ENCODE data around the gene TESK2.
A peak's percentile ranks its signal among the peaks of the same experiment; 100 is the strongest.
"Not testable (repeated sequence)": the region's sequence is repeated elsewhere in the genome, so short reads cannot be mapped to it uniquely, and the experiment has no call there.

TESK2 gene

GRCh38 chr1:45508295-45509151 is 17.6 kb upstream of the TESK2 start:
- DNase-seq = no peak

DNA sequence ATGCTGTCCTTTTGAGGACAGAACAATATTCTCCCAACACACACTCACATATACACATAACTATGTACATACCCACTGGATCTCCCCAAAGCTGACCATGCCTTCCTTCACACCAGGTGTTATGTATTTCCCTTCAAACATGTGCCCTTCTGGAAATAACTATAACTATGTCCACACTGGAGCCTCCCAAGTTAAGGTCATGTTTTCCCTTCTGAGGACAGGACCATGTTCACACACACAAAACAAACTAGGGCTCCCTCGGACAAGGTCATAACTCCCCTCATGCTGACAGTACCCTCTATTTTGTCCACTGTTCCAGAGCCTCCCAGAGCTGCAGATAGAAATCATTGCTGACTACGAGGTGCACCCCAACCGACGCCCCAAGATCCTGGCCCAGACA is 16.9 kb upstream of the TESK2 start:
- DNase-seq = no peak

DNA sequence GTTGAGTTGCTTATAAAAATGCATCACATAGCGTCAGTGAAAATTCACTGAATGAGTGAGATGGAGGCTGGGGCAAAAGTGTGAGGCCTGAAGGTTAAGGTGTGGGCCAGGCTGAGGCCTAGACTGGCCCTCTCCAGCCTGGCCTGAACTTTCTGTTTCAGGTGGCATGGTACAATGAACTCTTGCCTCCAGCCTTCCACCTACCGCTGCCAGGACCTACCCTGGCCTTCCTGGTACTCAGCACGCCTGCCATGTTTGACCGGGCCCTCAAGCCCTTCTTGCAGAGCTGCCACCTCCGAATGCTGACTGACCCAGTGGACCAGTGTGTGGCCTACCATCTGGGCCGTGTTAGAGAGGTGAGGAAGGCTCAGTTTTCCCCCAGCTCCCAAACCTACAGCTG is 16.2 kb upstream of the TESK2 start:
- DNase-seq = no peak

- DNase-seq = no peak
Observed at GRCh38 chr1:45503462-45504360, 12.7 kb upstream of the TESK2 start.

GRCh38 chr1:45501505-45501859 is 10.5 kb upstream of the TESK2 start:
- DNase-seq = no peak

DNA sequence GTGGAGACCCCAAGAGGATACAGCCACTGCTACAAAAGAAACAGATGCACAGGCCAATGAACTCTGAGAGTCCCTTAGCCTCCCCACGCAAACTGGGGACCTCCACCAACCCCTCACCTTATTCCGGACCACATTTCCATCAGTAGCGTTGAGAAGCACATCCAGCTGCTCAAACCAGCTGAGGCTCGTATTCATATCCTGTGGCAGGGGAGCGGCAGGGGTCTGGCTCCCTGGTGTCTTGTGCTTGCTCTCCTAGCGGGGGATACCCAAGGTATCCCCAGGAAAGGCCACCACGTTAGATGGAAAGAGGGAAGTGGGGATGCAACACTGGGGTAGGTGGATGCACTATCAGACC is 8.4 kb upstream of the TESK2 start:
- peak; percentile 65 for DNase-seq

DNA sequence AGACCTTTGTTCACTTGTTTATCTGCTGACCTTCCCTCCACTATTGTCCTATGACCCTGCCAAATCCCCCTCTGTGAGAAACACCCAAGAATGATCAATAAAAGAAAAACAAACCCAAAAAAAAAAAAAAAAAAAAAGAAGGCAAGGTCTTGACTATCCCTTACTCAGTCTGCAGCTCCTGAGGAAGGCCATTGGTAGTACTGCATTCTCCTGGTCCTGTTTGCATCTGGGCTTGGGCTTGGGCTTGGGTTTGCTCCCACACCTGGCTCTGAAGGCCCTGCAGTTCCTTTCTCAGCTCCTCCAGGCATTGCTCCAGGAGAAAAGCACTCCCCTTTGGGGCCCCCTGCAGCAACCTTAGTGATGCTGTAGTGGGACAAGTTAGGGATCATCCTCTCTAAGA is 7.3 kb upstream of the TESK2 start:
- no peak for DNase-seq

DNA sequence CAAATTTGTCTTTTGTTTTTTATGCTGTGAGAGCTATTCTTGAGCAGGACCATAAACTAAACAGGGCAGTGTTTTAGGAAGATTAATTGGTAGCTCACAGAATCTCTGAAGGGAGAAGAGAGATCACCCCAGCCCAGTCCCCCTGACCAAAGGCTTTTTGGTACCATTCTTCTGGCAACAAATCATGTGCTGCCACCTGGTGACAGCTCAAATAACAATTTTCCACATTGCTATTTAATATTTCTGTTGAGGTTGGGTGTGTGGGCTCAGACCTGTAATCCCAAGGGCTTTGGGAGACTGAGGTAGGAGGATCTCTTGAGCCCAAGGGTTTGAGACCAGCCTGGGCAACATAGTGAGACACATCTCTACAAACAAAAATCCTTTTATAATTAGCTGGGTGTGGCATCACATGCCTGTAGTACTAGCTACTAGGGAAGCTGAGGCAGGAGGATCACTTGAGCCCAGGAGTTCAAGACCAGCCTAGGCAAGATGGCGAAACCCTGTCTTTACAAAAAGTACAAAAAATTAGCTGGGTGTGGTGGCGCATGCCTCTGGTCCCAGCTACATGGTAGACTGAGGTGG is 2.2 kb upstream of the TESK2 start:
- peak; percentile 78 for DNase-seq

DNA sequence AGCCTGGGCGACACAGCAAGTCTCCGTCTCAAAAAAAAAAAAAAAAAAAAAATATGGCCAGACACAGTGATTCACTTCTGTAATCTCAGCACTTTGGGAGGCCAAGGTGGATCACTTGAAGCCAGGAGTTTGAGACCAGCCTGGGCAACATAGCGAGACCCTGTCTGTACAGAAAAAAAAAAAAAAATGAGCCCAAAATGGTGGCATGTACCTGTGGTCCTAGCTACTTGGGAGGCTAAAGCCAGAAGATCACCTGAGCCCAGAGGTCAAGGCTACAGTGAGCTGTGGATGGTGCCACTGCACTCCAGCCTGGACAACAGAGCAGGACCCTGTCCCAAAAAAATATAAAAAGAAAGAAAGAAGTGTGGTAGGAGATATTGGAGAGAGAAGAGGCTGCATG is 1.7 kb upstream of the TESK2 start:
- no peak for DNase-seq

DNA sequence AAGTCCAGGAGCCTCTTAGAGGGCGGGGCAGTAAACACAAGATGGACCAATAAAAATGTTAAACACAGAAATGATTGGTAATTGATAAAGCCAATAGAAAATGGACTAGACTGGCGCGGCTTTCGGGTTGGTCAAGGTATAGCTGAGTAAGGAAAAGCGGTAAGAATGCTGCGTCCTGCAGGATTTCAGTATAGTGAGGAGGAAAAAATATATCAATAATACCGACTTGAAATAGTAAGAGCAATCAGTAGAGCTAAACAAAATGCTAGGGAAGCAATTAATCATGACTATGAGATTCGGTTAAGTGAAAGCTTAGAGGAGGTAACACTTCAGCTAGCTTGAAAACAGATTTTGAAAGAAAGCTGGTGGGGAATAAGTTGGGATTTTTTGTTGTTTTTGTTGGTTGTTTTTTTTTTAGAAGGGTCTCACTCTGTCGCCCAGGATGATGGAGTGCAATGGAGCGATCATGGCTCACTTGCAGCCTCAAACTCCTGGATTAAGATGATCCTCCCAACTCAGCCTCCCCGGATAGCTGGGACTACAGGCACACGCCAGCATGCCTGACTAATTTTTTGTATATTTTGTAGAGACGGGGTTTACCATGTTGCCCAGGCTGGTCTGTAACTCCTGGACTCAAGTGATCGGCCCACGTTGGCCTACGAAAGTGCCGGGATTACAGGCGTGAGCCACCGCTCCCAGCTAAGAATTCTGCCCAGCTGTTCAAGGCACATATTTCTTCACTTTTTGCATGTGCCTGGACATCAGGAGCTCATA is 711 bp upstream of the TESK2 start:
- no peak for DNase-seq

GRCh38 chr1:45490121-45490625 is 790 bp downstream of the TESK2 start:
- no peak for DNase-seq

DNA sequence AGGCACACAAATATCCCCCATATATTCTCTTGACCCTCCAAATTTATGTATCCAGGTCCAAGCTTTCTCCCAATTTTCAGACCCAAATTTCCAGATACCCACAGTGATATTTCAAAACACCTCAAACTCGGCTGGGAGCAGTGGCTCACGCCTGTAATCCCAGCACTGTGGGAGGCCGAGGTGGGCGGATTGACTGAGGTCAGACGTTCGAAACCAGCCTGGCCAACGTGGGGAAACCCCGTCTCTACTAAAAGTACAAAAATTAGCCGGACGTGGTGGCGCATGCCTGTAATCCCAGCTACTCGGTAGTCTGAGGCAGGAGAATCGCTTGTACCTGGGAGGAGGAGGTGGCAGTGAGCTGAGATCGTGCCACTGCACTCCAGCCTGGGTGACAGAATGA is 1.6 kb downstream of the TESK2 start:
- DNase-seq = peak; percentile 83

DNA sequence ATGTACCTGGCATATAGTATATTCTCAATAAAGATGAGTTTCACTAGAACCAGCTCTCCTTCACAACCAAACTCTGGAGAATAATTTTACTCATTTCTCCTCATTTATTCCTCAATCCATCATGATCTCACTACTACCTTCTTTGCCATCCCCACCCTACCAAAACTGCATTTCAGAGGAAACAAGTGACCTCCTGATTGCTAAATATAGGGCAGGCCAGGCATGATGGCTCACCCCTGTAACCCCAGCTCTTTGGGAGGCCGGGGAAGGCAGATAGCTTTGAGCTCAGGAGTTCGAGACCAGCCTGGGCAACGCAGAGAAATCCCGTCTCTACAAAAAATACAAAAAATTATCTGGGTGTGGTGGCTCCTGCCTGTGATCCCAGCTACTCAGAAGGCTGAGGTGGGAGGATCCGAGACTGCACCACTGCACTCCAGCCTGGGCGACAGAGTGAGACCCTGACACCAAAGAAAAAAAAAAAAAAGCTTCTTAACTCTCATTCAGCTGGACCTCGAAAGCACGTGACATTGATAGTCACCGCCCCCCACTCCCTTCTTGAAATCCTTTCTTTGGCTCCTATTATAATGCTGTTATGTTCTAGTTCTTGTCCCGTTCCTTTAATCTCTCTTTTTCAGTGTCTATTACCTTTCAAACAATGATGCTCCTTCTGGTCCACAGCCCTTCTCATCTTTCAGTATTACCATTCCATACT is 2.1 kb downstream of the TESK2 start:
- DNase-seq = no peak

GRCh38 chr1:45485949-45486348 is 5.0 kb downstream of the TESK2 start:
- DNase-seq = no peak

GRCh38 chr1:45479039-45479748 is 11.8 kb downstream of the TESK2 start:
- no peak for DNase-seq

DNA sequence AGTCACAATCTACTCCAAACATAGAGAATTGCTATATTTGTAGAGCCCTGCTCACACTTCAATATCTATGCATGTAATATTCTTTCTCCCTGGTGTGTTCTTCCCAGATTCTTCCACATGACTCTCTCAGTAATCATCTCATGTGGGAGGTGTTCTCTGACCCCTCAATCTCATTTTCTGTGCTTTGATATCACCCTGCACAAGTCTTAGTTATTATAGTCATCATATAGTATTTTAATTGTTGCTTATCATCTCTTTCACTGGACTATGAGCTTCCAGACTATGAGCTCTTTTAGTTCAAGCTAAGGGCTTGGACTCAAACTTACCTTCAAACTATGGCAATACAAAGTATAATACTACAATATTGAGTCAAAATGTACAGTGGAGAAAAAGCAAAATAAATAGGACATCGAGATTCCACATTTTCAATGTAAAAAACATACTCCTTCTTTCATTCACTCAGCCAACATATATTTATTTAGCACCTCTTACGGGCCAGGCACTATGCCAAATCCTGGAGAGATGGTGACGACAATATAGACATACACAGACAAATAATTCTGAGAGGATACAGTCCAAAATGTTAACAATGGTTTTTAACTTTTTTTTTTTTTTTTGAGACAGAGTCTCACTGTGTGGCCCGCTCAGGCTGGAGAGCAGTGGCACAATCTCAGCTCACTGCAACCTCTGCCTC is 12.7 kb downstream of the TESK2 start:
- no peak for DNase-seq

GRCh38 chr1:45477646-45478045 is 13.3 kb downstream of the TESK2 start:
- no peak for DNase-seq

DNA sequence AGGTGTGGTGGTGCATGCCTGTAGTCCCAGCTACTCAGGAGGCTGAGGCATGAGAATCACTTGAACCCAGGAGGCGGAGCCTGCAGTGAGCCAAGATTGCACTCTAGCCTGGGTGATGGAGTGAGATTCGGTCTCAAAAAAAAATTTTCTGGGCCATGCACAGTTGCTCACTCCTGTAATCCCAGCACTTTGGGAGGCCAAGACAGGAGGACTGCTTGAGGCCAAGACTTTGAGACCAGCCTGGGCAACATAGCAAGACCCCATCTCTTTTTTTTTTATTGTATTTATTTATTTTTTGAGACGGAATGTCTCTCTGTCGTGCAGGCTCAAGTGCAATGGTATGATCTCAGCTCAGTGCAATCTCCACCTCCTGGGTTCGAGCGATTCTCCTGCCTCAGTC is 16.8 kb downstream of the TESK2 start:
- DNase-seq = not testable (repeated sequence)

- DNase-seq = no peak
Observed at GRCh38 chr1:45473302-45473701, 17.7 kb downstream of the TESK2 start.

- DNase-seq = no peak
Observed at GRCh38 chr1:45470306-45470798, 20.6 kb downstream of the TESK2 start.

DNA sequence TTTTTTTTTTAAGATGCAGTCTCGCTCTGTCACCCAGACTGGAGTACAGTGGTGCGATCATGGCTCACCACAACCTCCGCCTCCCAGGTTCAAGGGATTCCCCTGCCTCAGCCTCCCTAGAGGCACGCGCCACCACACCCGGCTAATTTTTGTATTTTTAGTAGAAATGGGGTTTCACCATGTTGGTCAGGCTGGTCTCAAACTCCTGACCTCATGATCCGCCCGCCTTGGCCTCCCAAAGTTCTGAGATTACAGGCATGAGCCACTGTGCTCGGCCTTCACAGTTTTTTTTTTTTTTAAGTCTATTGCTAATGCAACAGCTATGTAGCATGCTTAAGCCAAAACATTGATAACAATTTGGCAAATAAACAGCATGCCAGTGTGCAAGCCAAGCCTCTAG is 23.6 kb downstream of the TESK2 start:
- not testable (repeated sequence) for DNase-seq

Data from activated effector memory CD4-positive, alpha-beta T cell treated with anti-CD3 and anti-CD28 coated beads, Interleukin-2, amount 50 U/mL, for 16 hours (primary cell).